Endothelial cell of umbilical vein (primary cell): ENCODE results near the gene VPS16. TPM values are rescaled to one million over a fixed set of nuclear protein-coding genes. Genes with fewer than 3 reads are reported as not detected.

Source experiments
- Bru-seq: library from RNA; stranded (reverse); fragments of 400-500 nt; gene quantifications from one replicate; lab custom pipeline; 2021; lab: Mats Ljungman, UMichigan
- BruChase-seq, 2 experiments: library from RNA; stranded (reverse); fragments of 400-500 nt; gene quantifications; one replicate each; lab custom pipeline; 2021; lab: Mats Ljungman, UMichigan
- BruUV-seq: library from RNA; stranded (reverse); fragments of 400-500 nt; replicated peaks from 2 replicates; lab custom pipeline; 2021; lab: Mats Ljungman, UMichigan
- CTCF ChIA-PET: fragments of 300-600, 350-600 bp; sonication (Branson Sonifier 250); formaldehyde crosslinking; loops from one replicate; lab custom pipeline; 2021; ENCODE audit warnings: antibody characterized with exemption, inconsistent platforms; lab: Charles Lee
- POLR2A ChIA-PET: fragments of 300-600, 350-600 bp; sonication (Branson Sonifier 250); formaldehyde crosslinking; loops from one replicate; lab custom pipeline; 2021; ENCODE audit warnings: antibody characterized with exemption, inconsistent platforms; lab: Charles Lee
- DNase-seq: peaks from one replicate; pipeline ENCODE4 v3.0.0-alpha.2; 2011; ENCODE audit warnings: low read depth, low spot score
- FAIRE-seq: peaks from 2 replicates; lab custom pipeline; 2011; peaks lifted over from hg19 to GRCh38; lab: Jason Lieb, UNC
- H2AFZ ChIP-seq: 2 replicates; pipeline ENCODE4 v1.6.0; 2012; ENCODE audit warnings: low read depth, low read length, control low read depth, inconsistent platforms
- H3K27ac ChIP-seq: 2 replicates; pipeline ENCODE4 v1.5.1; 2011; ENCODE audit warnings: low read depth, mild to moderate bottlenecking, control low read depth, low read length, moderate library complexity; ENCODE audit not compliant: insufficient read depth
- H3K27me3 ChIP-seq, 2 experiments: 2 replicates each; pipeline versions ENCODE4 v1.6.0 to v1.6.1; 2011; ENCODE audit warnings: low read length in 2 of 2, mixed read lengths in 1 of 2; ENCODE audit not compliant: control insufficient read depth in 2 of 2, insufficient read depth in 2 of 2
- H3K36me3 ChIP-seq, 2 experiments: 2 replicates in 1 of 2; 3 replicates in 1 of 2; pipeline ENCODE4 v1.5.1; 2011; ENCODE audit warnings: low read length in 2 of 2, mild to moderate bottlenecking in 1 of 2, moderate library complexity in 1 of 2; ENCODE audit not compliant: control insufficient read depth in 2 of 2, insufficient read depth in 2 of 2; ENCODE audit errors: extremely low read depth in 1 of 2
- H3K4me1 ChIP-seq: 3 replicates; pipeline ENCODE4 v1.5.1; 2011; ENCODE audit warnings: mild to moderate bottlenecking, low read length; ENCODE audit not compliant: control insufficient read depth, insufficient read depth; ENCODE audit errors: extremely low read depth
- H3K4me2 ChIP-seq: 2 replicates; pipeline ENCODE4 v1.6.1; 2011; ENCODE audit warnings: low read length, control low read depth, mixed read lengths; ENCODE audit not compliant: insufficient read depth
- H3K4me3 ChIP-seq, 3 experiments: fragments of 200-600 bp in 1 of 3; sonication (generic), shearing (Covaris generic) in 1 of 3; replicated peaks in 1 of 3; 2 replicates each; pipeline ENCODE4 v1.5.1; 2011 to 2016; ENCODE audit warnings: control low read depth in 3 of 3, low read length in 3 of 3, mild to moderate bottlenecking in 2 of 3, inconsistent platforms in 1 of 3, low read depth in 1 of 3, moderate library complexity in 1 of 3; ENCODE audit not compliant: insufficient read depth in 1 of 3
- H3K79me2 ChIP-seq: 2 replicates; pipeline ENCODE4 v1.6.0; 2012; ENCODE audit warnings: low read length, inconsistent platforms; ENCODE audit not compliant: control insufficient read depth, insufficient read depth
- H3K9ac ChIP-seq: replicated peaks from 2 replicates; pipeline ENCODE3; 2011; ENCODE audit warnings: low read length, control low read depth; ENCODE audit not compliant: insufficient read depth; ENCODE audit errors: extremely low read depth
- H3K9me1 ChIP-seq: replicated peaks from 3 replicates; pipeline ENCODE4 v1.6.0; 2011; ENCODE audit warnings: mild to moderate bottlenecking, low read length; ENCODE audit not compliant: control insufficient read depth, insufficient read depth; ENCODE audit errors: extremely low read depth
- H3K9me3 ChIP-seq: replicated peaks from 2 replicates; pipeline ENCODE4 v1.5.1; 2012; ENCODE audit warnings: low read length, inconsistent platforms; ENCODE audit not compliant: control insufficient read depth, insufficient read depth
- H4K20me1 ChIP-seq: replicated peaks from 2 replicates; pipeline ENCODE3; 2011; ENCODE audit warnings: mild to moderate bottlenecking, low read length; ENCODE audit not compliant: control insufficient read depth, insufficient read depth; ENCODE audit errors: extremely low read depth
- FOS ChIP-seq: IDR thresholded peaks from 2 replicates; pipeline ENCODE4 v1.6.1; 2011; ENCODE audit warnings: mild to moderate bottlenecking, low read length, moderate library complexity, borderline replicate concordance; ENCODE audit not compliant: insufficient read depth
- JUN ChIP-seq: IDR thresholded peaks from 2 replicates; pipeline ENCODE4 v1.6.1; 2011; ENCODE audit warnings: borderline replicate concordance, low read depth; ENCODE audit not compliant: insufficient read length, insufficient read depth
- MYC ChIP-seq: IDR thresholded peaks from one replicate; pipeline ENCODE4 v1.6.1; 2011; ENCODE audit warnings: mild to moderate bottlenecking, low read depth, low read length
- POLR2A ChIP-seq: IDR thresholded peaks from 2 replicates; pipeline ENCODE4 v1.6.1; 2012; ENCODE audit warnings: low read depth, mild to moderate bottlenecking, control low read depth, low read length
- dilution Hi-C: fragments of 300-500 bp; cut with MboI; formaldehyde crosslinking; loops from one replicate; pipeline ENCODE4 v1.15.0; 2019; ENCODE audit warnings: low sequenced_read_pairs; ENCODE audit not compliant: extremely low pct_ligation_motif_present
- intact Hi-C: fragments of 100-400 bp; cut with micrococcal nuclease; formaldehyde crosslinking; loops from one replicate; pipeline ENCODE4 v1.10.0; 2022
- long read RNA-seq: library from polyadenylated mRNA; stranded (forward); transcript quantifications from one replicate; pipeline ENCODE4 v2.0.0, GENCODE V29; 2021
- polyA minus RNA-seq, 3 experiments: library from RNA; depleted of rRNA, polyadenylated mRNA; stranded (reverse); fragments of >200 nt; gene quantifications; 1 replicate in 1 of 3; 2 replicates in 2 of 3; pipeline ENCODE4 v1.2.3, GENCODE V29; 2011
- polyA plus RNA-seq, 4 experiments: library from polyadenylated mRNA; depleted of rRNA in 3 of 4; stranded (reverse) in 3 of 4; unstranded in 1 of 4; fragments of >200 nt; gene quantifications; 2 replicates each; pipeline versions ENCODE4 v1.2.1 to v1.2.3, GENCODE V29; 2011 to 2012; ENCODE audit warnings: missing spikeins in 1 of 4
- total RNA-seq: library from RNA; stranded (reverse); gene quantifications from 2 replicates; pipeline ENCODE4 v1.2.3, GENCODE V29; 2021
- TF ChIP-seq, protein P1 (sequence below), 2 donors: IDR thresholded peaks; 1 replicate in 1 of 2; 2 replicates in 1 of 2; pipeline ENCODE4 v1.5.1; 2011; ENCODE audit warnings: low read length in 2 of 2, mild to moderate bottlenecking in 2 of 2, moderate library complexity in 2 of 2, control low read depth in 1 of 2, inconsistent platforms in 1 of 2, low read depth in 1 of 2; ENCODE audit not compliant: insufficient read depth in 1 of 2; ENCODE audit errors: extremely low read depth in 1 of 2
- TF ChIP-seq, protein P2 (sequence below): IDR thresholded peaks from 2 replicates; pipeline ENCODE4 v1.6.1; 2011; ENCODE audit not compliant: insufficient read depth, insufficient read length

Gene VPS16
- total RNA-seq, result 35.8 and 42.3 TPM in 2 replicates
- polyA plus RNA-seq, result 37.6 and 37.8 TPM in 2 replicates
- 28.7 and 30.0 TPM in 2 replicates for polyA plus RNA-seq (2011; cell fraction: cytosol; rRNA removed)
- polyA plus RNA-seq (2011; cell fraction: nucleus; rRNA removed), result 188 and 207 TPM in 2 replicates
- polyA plus RNA-seq (2012), result 32.0 and 42.4 TPM in 2 replicates
- 37.3 and 42.6 TPM in 2 replicates for polyA minus RNA-seq
- 12.2 TPM for polyA minus RNA-seq (2011; cell fraction: cytosol; rRNA and poly(A)+ RNA removed)
- 27.5 and 28.1 TPM in 2 replicates for polyA minus RNA-seq (2011; cell fraction: nucleus; rRNA and poly(A)+ RNA removed)
- Bru-seq, nascent RNA, result percentile 52 among the genes with signal in this experiment
- BruChase-seq, experiment 1, labeled RNA remaining after a 6-hour chase, result percentile 63 among the genes with signal in this experiment
- BruChase-seq, experiment 2, labeled RNA remaining after a 2-hour chase, result percentile 59 among the genes with signal in this experiment
- long read RNA-seq, transcript VPS16-202 (24 exons, 2,750 nt), result major isoform, 67 of 88 reads
- long read RNA-seq, partial matches to known transcripts, result 7 of 88 reads
- long read RNA-seq, other reads (novel, unspliced or antisense), result 14 of 88 reads

DNA sequence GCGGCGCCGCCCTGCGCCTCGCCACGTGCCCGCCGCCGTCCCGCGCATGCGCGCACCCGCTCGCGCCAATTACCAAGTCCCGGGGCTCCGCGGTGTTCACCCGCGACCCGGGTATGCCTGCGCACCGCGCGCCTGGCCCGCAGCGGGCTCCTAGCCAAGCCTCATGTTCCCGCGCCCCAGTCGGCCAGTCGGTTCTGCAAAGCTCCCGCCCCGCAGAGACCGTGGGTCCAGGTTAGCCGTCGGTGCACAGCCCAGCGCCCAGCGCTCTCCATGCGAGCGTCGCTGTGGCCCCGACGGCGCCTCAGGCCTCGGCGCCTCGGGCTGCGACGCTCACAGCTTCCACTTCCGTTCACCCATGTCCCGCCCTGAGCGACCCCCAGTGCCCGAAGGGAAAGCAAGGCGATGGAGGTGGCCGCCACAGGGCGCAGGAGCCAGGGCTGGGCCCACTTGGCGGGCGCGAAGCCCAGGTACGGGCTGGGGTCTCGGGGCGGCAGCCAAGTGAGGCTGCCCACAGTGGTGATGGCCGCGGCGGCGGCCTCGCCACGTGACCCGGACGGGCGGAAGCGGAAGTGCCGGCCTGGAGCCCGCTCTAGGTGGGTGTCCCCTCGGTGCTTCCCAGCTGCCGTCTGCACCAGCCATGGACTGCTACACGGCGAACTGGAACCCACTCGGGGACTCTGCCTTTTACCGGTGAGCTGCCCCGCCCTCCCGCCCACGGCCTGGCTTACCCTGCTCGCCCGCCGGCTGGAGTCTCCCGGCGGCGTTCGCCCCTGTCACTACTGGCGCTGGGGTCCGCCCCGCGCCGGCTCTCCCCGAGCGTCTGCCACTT, at the start of gene VPS16, which contains the start of gene PCED1A:
Gene VPS16, plus strand, starts transcription at position 608 of the 829 bp plus-strand sequence. Its CDS starts 30 bp downstream, at position 638.
Gene PCED1A, minus strand, starts transcription at position 518 of the 829 bp plus-strand sequence. CDS start 743 bp downstream, outside the sequence.
- H2AFZ ChIP-seq, result peak within 1 kb of the TSS; percentile 97
- CTCF ChIA-PET, result interaction anchor here (1.2 to 2.4 kb wide), 3 partner anchors 11 to 88 kb away, joined by 3 to 15 read pairs (median 4); no protein-coding TSS in a partner anchor
- H3K9ac ChIP-seq, result peak within 1 kb of the TSS; percentile 56
- H3K27ac ChIP-seq, result peak within 1 kb of the TSS; percentile 65
- peak within 1 kb of the TSS; percentile 80 to 92 (median 81) for H3K4me3 ChIP-seq
- intact Hi-C loops, result loop anchor here (2.0 kb wide), 1 partner anchor 32 kb away; the partner anchor contains the start of gene PTPRA
- H3K79me2 ChIP-seq, result peaks cover 3% of the 10 kb centered on the region
- peaks cover 0 to 2% of the 10 kb centered on the region in 2 experiments for H3K36me3 ChIP-seq
- H3K4me2 ChIP-seq, result peak within 1 kb of the TSS; percentile 94
- FAIRE-seq (peak; percentile 79), DNase-seq (peak; percentile 79)
- POLR2A ChIA-PET, result no interaction called here
- dilution Hi-C loops, result no loop called here
- TF ChIP-seq POLR2A, result peak; percentile 42
- TF ChIP-seq, protein P1, sequence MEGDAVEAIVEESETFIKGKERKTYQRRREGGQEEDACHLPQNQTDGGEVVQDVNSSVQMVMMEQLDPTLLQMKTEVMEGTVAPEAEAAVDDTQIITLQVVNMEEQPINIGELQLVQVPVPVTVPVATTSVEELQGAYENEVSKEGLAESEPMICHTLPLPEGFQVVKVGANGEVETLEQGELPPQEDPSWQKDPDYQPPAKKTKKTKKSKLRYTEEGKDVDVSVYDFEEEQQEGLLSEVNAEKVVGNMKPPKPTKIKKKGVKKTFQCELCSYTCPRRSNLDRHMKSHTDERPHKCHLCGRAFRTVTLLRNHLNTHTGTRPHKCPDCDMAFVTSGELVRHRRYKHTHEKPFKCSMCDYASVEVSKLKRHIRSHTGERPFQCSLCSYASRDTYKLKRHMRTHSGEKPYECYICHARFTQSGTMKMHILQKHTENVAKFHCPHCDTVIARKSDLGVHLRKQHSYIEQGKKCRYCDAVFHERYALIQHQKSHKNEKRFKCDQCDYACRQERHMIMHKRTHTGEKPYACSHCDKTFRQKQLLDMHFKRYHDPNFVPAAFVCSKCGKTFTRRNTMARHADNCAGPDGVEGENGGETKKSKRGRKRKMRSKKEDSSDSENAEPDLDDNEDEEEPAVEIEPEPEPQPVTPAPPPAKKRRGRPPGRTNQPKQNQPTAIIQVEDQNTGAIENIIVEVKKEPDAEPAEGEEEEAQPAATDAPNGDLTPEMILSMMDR (IDR thresholded peaks at IDR 0.05; ENCODE audit: extremely low read depth in 1 of 2, insufficient read depth in 1 of 2, low read depth in 1 of 2, low read length in 2 of 2), result no peak
- no peak for TF ChIP-seq FOS
- TF ChIP-seq MYC, result peak; percentile 48
- TF ChIP-seq, protein P2, sequence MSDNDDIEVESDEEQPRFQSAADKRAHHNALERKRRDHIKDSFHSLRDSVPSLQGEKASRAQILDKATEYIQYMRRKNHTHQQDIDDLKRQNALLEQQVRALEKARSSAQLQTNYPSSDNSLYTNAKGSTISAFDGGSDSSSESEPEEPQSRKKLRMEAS, result peak; percentile 90
- no peak for TF ChIP-seq JUN
- H3K9me3 ChIP-seq, result no peaks in the 10 kb centered on the region
- no TSS peak for BruUV-seq
- no peaks in the 10 kb centered on the region for H3K9me1 ChIP-seq
- peaks cover 4% of the 10 kb centered on the region for H3K4me1 ChIP-seq
- no peaks in the 10 kb centered on the region for H4K20me1 ChIP-seq
- H3K27me3 ChIP-seq, result no peaks in the 10 kb centered on the region
